ENCODE results near the gene C10orf88.

C10orf88 gene, protein sequence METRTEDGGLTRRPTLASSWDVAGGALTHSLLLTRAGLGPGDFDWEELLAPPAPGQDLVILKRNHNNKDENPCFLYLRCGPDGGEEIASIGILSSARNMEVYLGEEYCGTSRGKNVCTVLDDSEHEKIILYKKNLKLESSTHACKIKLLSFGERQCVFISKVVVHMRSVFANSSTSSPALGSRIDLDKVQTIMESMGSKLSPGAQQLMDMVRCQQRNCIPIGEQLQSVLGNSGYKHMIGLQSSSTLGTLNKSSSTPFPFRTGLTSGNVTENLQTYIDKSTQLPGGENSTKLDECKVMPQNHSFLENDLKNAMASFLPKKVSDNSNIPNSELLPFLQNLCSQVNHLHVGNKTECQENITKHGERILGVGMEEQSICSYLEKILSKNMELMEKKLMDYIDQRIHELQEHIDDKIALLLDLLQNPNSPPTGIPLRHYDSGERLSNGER

GRCh38 chr10:122953902-122954730 lies at the start of gene C10orf88:
Gene C10orf88 (minus strand): TSS chr10:122954227. CDS start chr10:122954178, 49 bp downstream.
- peak within 1 kb of the TSS; percentile 91 for H3K4me3 Mint-ChIP-seq
- H3K36me3 Mint-ChIP-seq (ENCODE audit: low read depth), result peaks cover 18% of the 10 kb centered on the region
- peaks cover 33% of the 10 kb centered on the region for H3K27me3 Mint-ChIP-seq (ENCODE audit: low read depth, poor library complexity)
- DNase-seq, result peak; percentile 96
- peaks cover 18% of the 10 kb centered on the region for H3K4me1 Mint-ChIP-seq
- peak within 1 kb of the TSS; percentile 88 for H3K27ac Mint-ChIP-seq
- TF ChIP-seq, protein P1, sequence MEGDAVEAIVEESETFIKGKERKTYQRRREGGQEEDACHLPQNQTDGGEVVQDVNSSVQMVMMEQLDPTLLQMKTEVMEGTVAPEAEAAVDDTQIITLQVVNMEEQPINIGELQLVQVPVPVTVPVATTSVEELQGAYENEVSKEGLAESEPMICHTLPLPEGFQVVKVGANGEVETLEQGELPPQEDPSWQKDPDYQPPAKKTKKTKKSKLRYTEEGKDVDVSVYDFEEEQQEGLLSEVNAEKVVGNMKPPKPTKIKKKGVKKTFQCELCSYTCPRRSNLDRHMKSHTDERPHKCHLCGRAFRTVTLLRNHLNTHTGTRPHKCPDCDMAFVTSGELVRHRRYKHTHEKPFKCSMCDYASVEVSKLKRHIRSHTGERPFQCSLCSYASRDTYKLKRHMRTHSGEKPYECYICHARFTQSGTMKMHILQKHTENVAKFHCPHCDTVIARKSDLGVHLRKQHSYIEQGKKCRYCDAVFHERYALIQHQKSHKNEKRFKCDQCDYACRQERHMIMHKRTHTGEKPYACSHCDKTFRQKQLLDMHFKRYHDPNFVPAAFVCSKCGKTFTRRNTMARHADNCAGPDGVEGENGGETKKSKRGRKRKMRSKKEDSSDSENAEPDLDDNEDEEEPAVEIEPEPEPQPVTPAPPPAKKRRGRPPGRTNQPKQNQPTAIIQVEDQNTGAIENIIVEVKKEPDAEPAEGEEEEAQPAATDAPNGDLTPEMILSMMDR (IDR thresholded peaks at IDR 0.05), result no peak
- peaks cover 25% of the 10 kb centered on the region for H3K9me3 Mint-ChIP-seq

DNA sequence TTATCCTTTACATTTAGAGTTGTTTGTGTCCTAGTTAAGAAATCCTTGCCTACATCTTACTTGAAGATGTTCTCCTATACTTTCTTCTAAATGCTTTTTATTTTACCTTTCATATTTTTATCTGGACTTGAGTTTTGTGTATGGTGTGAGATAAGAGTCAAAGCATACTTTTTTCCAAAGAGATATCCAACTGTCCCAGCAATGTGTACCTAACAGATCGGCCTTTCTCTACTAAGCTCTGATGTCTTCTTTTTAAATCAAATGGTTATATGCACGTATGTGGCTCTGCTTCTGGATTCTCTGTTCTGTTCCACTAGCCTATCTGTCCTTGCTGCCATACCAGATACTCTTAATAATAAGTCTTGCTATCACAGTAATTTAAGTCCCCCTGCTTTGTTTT lies 47.3 kb upstream of the C10orf88 start:
- TF ChIP-seq, protein P1 (IDR thresholded peaks at IDR 0.05), result no peak
- no peaks in the 10 kb centered on the region for H3K9me3 Mint-ChIP-seq
- DNase-seq, result no peak
- H3K27ac Mint-ChIP-seq, result no peak overlapping the region
- no peak overlapping the region for H3K4me3 Mint-ChIP-seq
- peaks cover 21% of the 10 kb centered on the region for H3K36me3 Mint-ChIP-seq (ENCODE audit: low read depth)
- H3K4me1 Mint-ChIP-seq, result peaks cover 21% of the 10 kb centered on the region
- H3K27me3 Mint-ChIP-seq (ENCODE audit: low read depth, poor library complexity), result no peaks in the 10 kb centered on the region

DNA sequence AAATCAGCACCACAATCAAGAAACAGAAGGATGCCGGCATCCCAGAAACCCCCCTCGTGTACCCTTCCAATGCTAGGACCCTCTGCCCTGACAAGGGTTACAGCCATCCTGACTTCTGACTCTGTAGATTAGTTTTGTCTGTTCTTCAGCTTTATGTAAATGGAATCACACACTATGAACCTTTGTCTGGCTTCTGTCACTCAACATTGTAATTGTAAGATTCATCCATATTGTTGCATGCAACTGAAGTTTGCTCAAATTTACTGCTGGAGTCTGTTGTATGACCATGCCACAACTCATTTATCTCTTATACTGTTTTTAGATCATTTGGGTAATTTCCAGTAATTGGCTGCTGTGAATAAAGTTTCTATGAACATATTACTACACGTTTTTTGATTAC lies 46.1 kb upstream of the C10orf88 start:
- no peak for DNase-seq
- peaks cover 30% of the 10 kb centered on the region for H3K36me3 Mint-ChIP-seq (ENCODE audit: low read depth)
- H3K27me3 Mint-ChIP-seq (ENCODE audit: low read depth, poor library complexity), result no peaks in the 10 kb centered on the region
- no peaks in the 10 kb centered on the region for H3K9me3 Mint-ChIP-seq
- no peak overlapping the region for H3K27ac Mint-ChIP-seq
- no peak overlapping the region for H3K4me3 Mint-ChIP-seq
- H3K4me1 Mint-ChIP-seq, result peaks cover 20% of the 10 kb centered on the region
- TF ChIP-seq, protein P1 (IDR thresholded peaks at IDR 0.05), result no peak

DNA sequence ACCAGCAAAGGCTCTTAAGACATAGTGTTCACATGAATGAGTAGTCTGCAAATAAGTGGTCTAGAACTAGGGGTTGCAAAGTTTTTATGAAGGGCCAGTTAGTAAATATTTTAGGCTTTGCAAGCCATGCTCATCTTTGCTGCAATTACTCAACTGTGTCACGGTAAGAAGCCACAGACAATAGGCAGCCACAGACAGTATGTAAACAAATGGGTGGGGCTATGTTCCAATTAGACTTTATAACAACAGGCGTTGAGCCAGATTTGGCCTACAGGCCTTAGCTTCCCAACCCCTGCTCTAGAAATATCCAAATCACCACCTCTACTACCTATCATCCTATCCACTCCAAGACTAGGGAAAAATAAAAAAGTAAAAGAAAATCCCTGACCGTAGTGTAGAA lies 45.3 kb upstream of the C10orf88 start:
- no peak overlapping the region for H3K4me3 Mint-ChIP-seq

DNA sequence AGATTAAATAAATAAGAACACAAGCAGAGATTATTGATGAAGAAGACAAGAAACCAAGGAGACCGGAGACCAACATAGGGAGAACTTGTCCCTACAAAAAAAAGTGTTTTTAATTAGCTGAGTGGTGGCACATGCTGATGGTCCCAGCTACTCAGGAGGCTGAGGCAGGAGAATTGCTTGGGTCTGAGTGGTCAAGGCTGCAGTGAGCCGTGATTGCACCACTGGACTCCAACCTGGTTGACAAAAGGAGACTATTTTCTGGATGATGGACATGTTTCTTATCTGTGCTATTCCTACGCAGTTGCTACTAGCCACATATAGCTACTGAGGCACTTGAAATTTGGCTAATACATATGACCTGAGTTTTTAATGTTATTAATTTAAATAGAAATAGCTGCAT lies 44.9 kb upstream of the C10orf88 start:
- peaks cover 38% of the 10 kb centered on the region for H3K36me3 Mint-ChIP-seq (ENCODE audit: low read depth)
- peaks cover 20% of the 10 kb centered on the region for H3K4me1 Mint-ChIP-seq
- H3K4me3 Mint-ChIP-seq, result no peak overlapping the region
- no peak for DNase-seq
- no peaks in the 10 kb centered on the region for H3K9me3 Mint-ChIP-seq
- TF ChIP-seq, protein P1 (IDR thresholded peaks at IDR 0.05), result no peak
- H3K27me3 Mint-ChIP-seq (ENCODE audit: low read depth, poor library complexity), result no peaks in the 10 kb centered on the region
- no peak overlapping the region for H3K27ac Mint-ChIP-seq

More for the DNA sequence above, 45.3 kb upstream of the C10orf88 start:
- Mint-ChIP-seq H3K36me3 (ENCODE audit: low read depth) (peaks cover 33% of the 10 kb centered on the region), H3K27ac (no peak overlapping the region), H3K27me3 (ENCODE audit: low read depth, poor library complexity) (no peaks in the 10 kb centered on the region), H3K9me3 (no peaks in the 10 kb centered on the region), H3K4me1 (peaks cover 20% of the 10 kb centered on the region)
- TF ChIP-seq, protein P1 (IDR thresholded peaks at IDR 0.05), result no peak
- no peak for DNase-seq

Measured in nephron progenitor cell (in vitro differentiated cells).